NCI-H69 (cell line): Measurements from ENCODE around the gene MYOZ1.

Source experiments
- DNase-seq: peaks from one replicate; lab custom pipeline; 2025; lab: John Stamatoyannopoulos, UW

Gene MYOZ1

DNA sequence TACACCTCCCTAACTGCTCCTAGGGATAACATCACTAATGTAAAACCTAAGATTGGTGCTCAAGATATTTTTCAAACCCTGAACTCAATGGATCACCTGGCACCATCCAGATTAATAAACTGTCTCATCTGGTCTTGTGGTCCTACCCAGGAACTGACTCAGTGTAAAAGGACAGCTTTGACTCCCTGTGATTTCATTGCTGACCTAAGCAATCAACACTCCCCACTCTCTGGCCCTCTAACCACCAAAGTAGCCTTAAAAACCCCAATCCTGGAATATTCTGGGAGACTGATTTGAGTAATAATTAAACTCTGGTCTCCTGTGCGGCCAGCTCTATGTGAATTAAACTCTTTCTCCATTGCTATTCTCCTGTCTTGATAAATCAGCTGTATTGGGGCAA lies 43.9 kb downstream of the MYOZ1 start:
- no peak for DNase-seq

DNA sequence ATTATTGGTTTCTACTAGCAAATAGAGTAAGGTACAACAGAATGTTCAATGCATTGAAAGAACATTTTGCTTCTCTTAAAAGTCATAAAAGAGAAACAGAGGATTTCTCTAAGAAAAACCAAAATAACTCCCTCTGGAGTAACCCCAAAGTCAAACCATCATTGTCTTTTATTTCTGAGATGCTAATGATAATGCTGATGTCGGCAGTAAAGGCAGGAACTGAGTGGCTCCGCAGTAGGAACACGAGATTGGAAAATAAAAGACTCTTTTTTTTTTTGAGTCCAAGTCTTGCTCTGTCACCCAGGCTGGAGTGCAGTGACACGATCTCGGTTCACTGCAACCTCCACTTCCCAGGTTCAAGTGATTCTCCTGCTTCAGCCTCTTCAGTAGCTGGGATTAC lies 47.5 kb downstream of the MYOZ1 start:
- DNase-seq = no peak

DNA sequence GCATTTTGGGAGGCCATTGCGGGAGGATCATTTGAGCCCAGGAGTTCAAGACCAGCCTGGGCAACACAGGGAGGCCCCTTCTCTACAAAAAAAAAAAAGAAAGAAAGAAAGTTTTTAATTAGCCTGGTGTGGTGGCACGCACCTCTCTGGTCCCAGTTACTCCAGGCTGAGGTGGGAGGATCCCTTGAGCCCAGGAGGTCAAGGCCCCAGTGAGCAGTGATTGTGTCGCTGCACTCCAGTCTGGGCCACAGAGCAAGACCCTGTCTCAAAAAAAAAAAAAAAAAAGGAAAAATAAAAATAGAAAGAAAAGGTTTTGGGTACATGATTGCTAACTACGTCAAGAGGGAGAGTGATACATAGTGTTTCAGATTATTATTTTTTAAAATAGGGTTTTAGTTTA lies 48.2 kb downstream of the MYOZ1 start:
- DNase-seq = no peak

DNA sequence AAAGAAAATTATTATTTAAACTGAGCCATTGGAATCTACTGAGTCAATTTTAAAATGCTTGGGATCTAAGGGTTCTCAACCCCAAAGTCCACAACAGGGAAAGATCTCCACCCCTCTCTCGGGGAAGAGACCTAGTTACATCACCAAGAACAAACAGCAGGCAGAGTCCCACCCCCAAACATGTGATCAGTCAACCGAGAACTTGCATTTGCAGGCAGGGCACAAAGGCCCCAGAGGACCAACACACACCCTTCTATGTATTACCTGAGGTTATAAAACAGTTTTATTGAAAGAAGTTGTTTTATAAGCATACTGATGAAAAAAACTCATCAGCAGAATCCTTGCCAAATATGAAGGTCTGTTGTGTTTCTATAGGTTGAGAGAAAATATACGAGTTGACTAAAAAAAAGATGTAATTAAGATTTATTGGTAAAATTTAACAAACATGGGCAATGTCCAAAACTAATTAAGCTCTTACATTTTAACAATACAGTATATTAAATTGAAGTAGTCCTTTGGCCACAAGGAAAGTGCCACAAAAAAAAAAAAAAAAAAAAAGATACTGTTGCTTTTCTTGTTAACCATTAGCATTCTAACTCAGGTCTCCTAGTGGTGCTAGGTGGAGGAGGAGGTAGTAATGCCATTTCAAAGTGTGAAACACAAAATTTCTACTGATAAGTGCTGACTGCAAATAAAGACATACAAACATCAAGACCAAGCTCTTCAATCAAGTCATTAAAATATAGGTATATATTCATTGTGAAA lies 49.2 kb downstream of the MYOZ1 start:
- DNase-seq = peak; percentile 79

DNA sequence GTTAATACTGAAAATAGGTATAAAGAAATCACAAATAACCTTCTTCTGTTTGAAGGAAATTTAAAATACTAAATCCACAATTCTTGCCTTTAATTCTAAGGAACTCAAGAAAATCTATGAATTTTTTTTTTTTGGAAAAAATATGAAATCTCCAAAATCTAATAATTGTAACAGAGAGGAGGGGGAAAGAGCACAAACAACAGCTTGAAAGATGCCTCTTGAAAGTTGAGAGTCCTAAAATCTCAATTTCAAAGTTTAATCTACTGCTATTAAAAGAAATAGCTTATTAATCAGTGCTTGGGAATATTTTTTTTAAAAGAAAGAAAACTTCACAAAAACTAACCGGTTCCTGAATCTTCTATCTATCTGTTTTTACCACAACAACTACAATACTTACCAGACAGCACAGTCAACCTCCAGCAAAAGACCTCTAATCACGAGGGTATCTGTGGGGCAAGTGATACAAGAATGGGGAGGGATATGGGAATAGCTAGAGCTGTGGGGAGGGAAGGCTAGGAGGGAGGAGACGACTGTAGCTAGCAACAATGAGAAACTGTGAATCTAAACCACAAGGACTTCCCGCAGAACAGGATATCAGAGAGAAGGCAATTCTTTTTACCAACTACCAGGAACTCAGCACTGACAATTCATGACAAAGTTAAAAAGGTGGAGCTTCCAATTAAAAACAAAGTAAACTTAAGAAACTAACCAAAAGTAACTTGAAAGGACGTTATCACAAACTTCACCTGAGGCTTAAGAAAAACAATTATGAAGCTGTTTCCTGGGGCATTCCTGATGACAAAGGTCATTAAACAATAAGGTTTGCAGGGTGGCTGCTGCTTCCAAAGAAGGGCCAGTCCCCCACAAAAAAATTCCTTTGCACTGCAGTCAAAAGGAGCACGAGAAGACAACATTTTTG lies 50.1 kb downstream of the MYOZ1 start, which contains the start of gene USP54:
Gene USP54 (minus strand): TSS at position 462 of the 919 bp plus-strand sequence. CDS start 15,684 bp downstream, outside the sequence.
- DNase-seq = no peak

DNA sequence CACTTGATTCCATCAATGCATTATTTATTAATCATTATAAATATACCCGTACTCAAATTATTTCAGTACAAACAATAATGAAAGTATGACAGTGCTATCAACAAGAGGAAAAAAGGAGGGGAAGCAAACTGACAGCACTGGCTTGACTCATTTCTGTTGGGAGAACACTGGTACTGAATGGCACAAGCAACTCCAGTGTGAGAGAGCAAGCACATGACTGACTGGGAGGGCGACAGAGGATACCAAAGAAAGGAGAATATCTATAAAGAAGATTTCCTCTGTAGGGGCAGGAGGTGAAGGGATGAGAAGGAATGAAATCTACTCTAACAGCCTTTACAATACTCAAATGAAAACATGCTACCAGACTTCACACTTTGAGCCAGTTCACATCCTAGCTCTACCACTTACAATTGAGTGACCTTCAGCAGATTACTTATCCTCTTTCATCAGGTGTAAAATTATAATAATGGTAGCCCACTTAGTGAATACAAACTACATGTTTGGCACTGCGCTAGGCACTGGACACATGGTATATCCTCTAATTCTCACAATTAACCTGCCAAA lies 51.6 kb downstream of the MYOZ1 start:
- DNase-seq = no peak

DNA sequence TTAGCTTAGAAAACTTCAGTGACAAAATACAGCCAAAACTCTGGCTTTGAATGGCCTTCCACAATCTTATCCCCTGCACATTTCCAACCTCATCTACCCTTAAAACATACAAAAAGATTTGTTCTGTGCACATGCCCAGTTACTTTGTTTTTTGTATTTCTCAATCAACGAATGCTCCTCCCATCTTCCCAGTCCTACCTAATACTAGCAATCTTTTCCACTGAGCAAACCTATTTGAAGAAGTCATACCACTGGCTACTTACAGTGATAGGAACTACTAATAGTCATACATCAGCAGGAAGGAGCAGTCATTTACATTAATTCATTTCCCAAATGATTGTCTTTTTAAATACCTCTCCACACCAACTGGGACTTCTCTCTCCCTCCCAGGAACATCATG lies 52.6 kb downstream of the MYOZ1 start:
- DNase-seq = no peak

DNA sequence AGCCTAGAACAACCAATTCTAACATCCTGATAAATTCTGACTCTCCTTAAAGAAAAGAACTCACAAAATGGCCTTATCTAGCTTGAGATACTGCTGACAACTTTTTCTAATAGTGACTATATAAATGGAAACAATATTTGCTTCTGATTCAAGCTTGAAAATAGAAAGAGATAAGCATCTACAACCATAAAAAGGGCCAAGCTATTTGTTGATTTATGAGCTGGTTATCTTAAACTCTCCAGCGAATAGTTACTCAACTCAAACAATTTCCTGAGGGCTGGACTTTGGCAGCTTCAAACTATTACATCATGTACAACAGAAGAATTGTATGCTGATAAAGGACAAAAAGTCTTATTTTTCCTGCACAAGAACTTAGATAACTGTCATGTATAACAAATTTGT lies 54.7 kb downstream of the MYOZ1 start:
- no peak for DNase-seq

DNA sequence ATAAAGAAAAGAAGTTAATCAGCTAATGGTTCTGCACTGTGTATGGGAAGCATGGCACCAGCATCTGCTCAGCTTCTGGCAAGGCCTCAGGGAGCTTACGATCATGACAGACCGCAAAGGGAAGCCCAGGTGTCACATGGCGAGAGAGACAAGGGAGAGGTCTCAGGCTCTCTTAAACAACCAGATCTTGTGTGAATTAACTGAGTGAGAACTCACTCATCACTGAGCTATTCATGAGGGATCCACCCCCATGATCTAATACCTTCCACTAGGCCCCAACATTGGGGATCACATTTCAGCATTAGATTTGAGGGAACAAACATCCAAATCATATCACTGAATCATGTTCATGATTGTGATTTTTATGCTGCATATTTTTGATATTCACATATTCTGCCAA lies 55.9 kb downstream of the MYOZ1 start:
- no peak for DNase-seq

DNA sequence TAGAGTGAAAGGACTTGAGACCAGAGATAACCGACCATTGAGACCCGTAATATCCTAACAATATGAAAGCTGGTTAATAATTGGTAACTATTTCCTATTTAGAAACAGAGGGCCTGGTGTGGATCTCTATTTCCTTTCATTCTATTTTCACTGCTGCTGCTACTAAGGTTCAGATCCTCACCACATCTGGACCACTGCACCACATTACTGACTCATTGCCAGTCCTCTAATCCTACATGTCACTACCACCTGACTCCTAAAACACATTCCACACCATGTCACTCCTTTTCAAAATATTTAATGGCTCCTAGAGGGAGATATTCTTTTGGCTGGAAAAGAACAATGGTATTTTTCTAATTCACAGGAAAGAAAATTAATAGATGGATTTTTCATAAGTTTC lies 56.5 kb downstream of the MYOZ1 start:
- no peak for DNase-seq

DNA sequence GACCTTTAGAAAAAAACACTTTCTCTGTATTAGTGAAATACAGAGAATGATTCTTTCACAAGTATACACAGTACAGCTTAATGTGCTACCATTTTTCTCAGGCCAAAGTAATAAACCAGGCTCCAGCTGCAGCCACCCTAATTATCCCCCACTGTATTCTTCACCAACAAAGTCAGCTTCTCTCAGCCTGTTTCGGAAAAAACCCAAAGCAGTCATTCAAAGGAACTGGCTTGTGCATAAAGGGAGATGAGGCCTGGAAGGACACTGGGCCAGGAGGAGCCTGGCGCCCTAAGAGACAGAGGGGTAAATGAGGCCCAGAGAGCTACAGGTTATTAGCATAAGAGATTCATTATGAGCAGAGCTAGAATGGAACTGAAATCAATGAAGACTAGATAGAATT lies 59.4 kb downstream of the MYOZ1 start:
- no peak for DNase-seq
